Activated naive CD4-positive, alpha-beta T cell treated with anti-CD3 and anti-CD28 coated beads for 36 hours (primary cell): ENCODE data around the gene CCNB3. TPM values are rescaled to one million over a fixed set of nuclear protein-coding genes. Genes with fewer than 3 reads are reported as not detected.

Experiments used
- CTCF ChIA-PET: fragments of 350-600 bp; sonication (Branson Sonifier 250); formaldehyde crosslinking; loops from one replicate; lab custom pipeline; 2021; ENCODE audit warnings: antibody characterized with exemption; lab: Charles Lee
- DNase-seq: peaks from one replicate; pipeline ENCODE4 v3.0.0-alpha.2; 2020
- H3K27ac Mint-ChIP-seq: one replicate; pipeline ENCODE4 v1.8.0; 2021; ENCODE audit warnings: mild to moderate bottlenecking, mixed read lengths
- H3K27me3 Mint-ChIP-seq: one replicate; pipeline ENCODE4 v1.8.0; 2021; ENCODE audit warnings: low read depth, mixed read lengths
- H3K36me3 Mint-ChIP-seq: one replicate; pipeline ENCODE4 v1.8.0; 2021; ENCODE audit warnings: low read depth, mixed read lengths
- H3K4me1 Mint-ChIP-seq: one replicate; pipeline ENCODE4 v1.8.0; 2021; ENCODE audit warnings: low read depth, mixed read lengths
- H3K4me3 Mint-ChIP-seq: one replicate; pipeline ENCODE4 v1.8.0; 2021; ENCODE audit warnings: mild to moderate bottlenecking, moderate library complexity, mixed read lengths
- H3K9me3 Mint-ChIP-seq: one replicate; pipeline ENCODE4 v1.8.0; 2021; ENCODE audit warnings: mixed read lengths
- intact Hi-C: fragments of 100-400 bp; cut with micrococcal nuclease; formaldehyde crosslinking; loops from one replicate; pipeline ENCODE4 v1.15.1; 2023
- total RNA-seq, 2 experiments: library from RNA; stranded (reverse); gene quantifications; one replicate each; pipeline ENCODE4 v1.2.3, GENCODE V29; 2021

CCNB3 gene
- under 1 TPM; 0.37 to 0.79 TPM for total RNA-seq

GRCh38 chrX:50204364-50204899 is at the start of gene CCNB3:
TSS of gene CCNB3 (plus strand) at chrX:50204765. CDS start at chrX:50285164, 80,399 bp downstream.
- Mint-ChIP-seq H3K27ac (peak within 1 kb of the TSS; percentile 79), H3K27me3 (no peaks in the 10 kb centered on the region), H3K4me1 (peaks cover 11% of the 10 kb centered on the region), H3K4me3 (peak within 1 kb of the TSS; percentile 71), H3K9me3 (no peaks in the 10 kb centered on the region), H3K36me3 (no peaks in the 10 kb centered on the region)
- intact Hi-C loops, result loop anchor here (1.0 kb wide), 3 partner anchors 104 to 289 kb away; partner anchors contain the start of gene CLCN5
- peak; percentile 74 for DNase-seq
- CTCF ChIA-PET, result interaction anchor here (0.6 to 0.9 kb wide), 5 partner anchors 252 to 1573 kb away, joined by 3 to 7 read pairs (median 4); no protein-coding TSS in a partner anchor

- no peaks in the 10 kb centered on the region for H3K4me1 Mint-ChIP-seq
- CTCF ChIA-PET, result interaction anchor here (1.4 kb wide), 1 partner anchor 11 kb away, joined by 3 read pairs; no protein-coding TSS in a partner anchor
Measured at GRCh38 chrX:50157545-50158135, 46.9 kb upstream of the CCNB3 start.

DNA sequence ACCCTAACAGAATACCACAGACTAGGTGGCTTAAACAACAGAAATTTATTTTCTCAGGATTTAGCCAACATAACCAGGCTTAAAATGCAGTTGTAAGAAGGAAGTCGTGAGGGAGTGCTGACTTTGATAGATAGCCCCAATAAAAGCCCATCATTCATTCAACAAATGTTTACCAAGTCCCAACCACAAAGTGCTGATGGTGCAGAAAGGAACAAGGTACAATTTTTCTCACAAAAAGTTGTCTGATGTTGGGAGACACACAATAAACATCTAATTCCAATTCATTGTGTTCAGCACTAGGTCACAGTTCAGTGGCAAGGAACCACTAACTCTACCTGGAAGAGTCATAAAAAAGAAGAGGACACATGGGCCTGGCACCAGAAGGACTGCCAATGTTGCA is 46.0 kb upstream of the CCNB3 start:
- CTCF ChIA-PET, result no interaction called here
- no peaks in the 10 kb centered on the region for H3K36me3 Mint-ChIP-seq

More at GRCh38 chrX:50157545-50158135, 46.9 kb upstream of the CCNB3 start:
- no peak overlapping the region for H3K4me3 Mint-ChIP-seq
- no peaks in the 10 kb centered on the region for H3K9me3 Mint-ChIP-seq
- no peaks in the 10 kb centered on the region for H3K27me3 Mint-ChIP-seq
- no peak for DNase-seq
- no peak overlapping the region for H3K27ac Mint-ChIP-seq
- intact Hi-C loops, result no loop called here
- no peaks in the 10 kb centered on the region for H3K36me3 Mint-ChIP-seq

DNA sequence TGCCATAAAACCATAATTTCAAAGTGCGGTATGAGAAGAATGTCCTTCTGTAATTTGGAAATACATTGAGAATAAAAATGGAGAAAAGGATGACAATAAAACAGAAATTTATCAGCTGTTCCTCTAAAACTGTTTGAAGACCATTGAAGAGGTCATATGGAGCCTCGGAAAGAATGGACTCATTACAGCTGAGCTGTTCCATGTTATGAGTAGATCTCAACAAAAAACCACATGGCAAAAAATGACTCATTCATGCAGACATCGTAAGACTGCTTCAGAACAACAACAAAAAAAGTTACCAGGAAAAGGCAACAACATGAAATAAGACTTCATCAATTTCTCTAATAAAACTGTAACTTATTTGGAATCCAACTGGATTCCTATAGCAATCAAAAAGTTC is 43.4 kb upstream of the CCNB3 start:
- no peak overlapping the region for H3K4me3 Mint-ChIP-seq
- intact Hi-C loops, result no loop called here
- no peak for DNase-seq
- no peaks in the 10 kb centered on the region for H3K36me3 Mint-ChIP-seq
- no peaks in the 10 kb centered on the region for H3K27me3 Mint-ChIP-seq
- H3K27ac Mint-ChIP-seq, result no peak overlapping the region
- no peaks in the 10 kb centered on the region for H3K9me3 Mint-ChIP-seq
- no peaks in the 10 kb centered on the region for H3K4me1 Mint-ChIP-seq
- CTCF ChIA-PET, result no interaction called here

More for the DNA sequence above, 46.0 kb upstream of the CCNB3 start:
- no peak for DNase-seq
- Mint-ChIP-seq H3K27me3 (no peaks in the 10 kb centered on the region), H3K4me3 (no peak overlapping the region), H3K27ac (no peak overlapping the region), H3K4me1 (no peaks in the 10 kb centered on the region), H3K9me3 (no peaks in the 10 kb centered on the region)
- intact Hi-C loops, result no loop called here

GRCh38 chrX:50165727-50166126 is 38.8 kb upstream of the CCNB3 start:
- Mint-ChIP-seq H3K36me3 (no peaks in the 10 kb centered on the region), H3K27ac (no peak overlapping the region), H3K4me3 (no peak overlapping the region), H3K27me3 (no peaks in the 10 kb centered on the region), H3K4me1 (peaks cover 10% of the 10 kb centered on the region), H3K9me3 (no peaks in the 10 kb centered on the region)
- no peak for DNase-seq
- intact Hi-C loops, result no loop called here
- CTCF ChIA-PET, result interaction anchor here (0.8 kb wide), 1 partner anchor 247 kb away, joined by 3 read pairs; no protein-coding TSS in a partner anchor

- Mint-ChIP-seq H3K4me1 (peaks cover 10% of the 10 kb centered on the region), H3K27me3 (no peaks in the 10 kb centered on the region), H3K27ac (no peak overlapping the region), H3K9me3 (no peaks in the 10 kb centered on the region), H3K36me3 (no peaks in the 10 kb centered on the region), H3K4me3 (no peak overlapping the region)
- CTCF ChIA-PET, result no interaction called here
- no peak for DNase-seq
- intact Hi-C loops, result no loop called here
Measured at GRCh38 chrX:50167366-50167765, 37.2 kb upstream of the CCNB3 start.

GRCh38 chrX:50168241-50168687 is 36.3 kb upstream of the CCNB3 start:
- peaks cover 10% of the 10 kb centered on the region for H3K4me1 Mint-ChIP-seq
- CTCF ChIA-PET, result interaction anchor here (1.2 kb wide), 1 partner anchor 11 kb away, joined by 3 read pairs; no protein-coding TSS in a partner anchor
- no peaks in the 10 kb centered on the region for H3K27me3 Mint-ChIP-seq
- H3K36me3 Mint-ChIP-seq, result no peaks in the 10 kb centered on the region
- no peak overlapping the region for H3K4me3 Mint-ChIP-seq
- no peak overlapping the region for H3K27ac Mint-ChIP-seq
- H3K9me3 Mint-ChIP-seq, result no peaks in the 10 kb centered on the region
- intact Hi-C loops, result no loop called here
- DNase-seq, result no peak

GRCh38 chrX:50169717-50170116 is 34.8 kb upstream of the CCNB3 start:
- H3K36me3 Mint-ChIP-seq, result no peaks in the 10 kb centered on the region
- peaks cover 10% of the 10 kb centered on the region for H3K4me1 Mint-ChIP-seq
- no peak overlapping the region for H3K27ac Mint-ChIP-seq
- no peaks in the 10 kb centered on the region for H3K27me3 Mint-ChIP-seq
- no peak overlapping the region for H3K4me3 Mint-ChIP-seq
- intact Hi-C loops, result no loop called here
- no peaks in the 10 kb centered on the region for H3K9me3 Mint-ChIP-seq
- DNase-seq, result no peak
- CTCF ChIA-PET, result no interaction called here

DNA sequence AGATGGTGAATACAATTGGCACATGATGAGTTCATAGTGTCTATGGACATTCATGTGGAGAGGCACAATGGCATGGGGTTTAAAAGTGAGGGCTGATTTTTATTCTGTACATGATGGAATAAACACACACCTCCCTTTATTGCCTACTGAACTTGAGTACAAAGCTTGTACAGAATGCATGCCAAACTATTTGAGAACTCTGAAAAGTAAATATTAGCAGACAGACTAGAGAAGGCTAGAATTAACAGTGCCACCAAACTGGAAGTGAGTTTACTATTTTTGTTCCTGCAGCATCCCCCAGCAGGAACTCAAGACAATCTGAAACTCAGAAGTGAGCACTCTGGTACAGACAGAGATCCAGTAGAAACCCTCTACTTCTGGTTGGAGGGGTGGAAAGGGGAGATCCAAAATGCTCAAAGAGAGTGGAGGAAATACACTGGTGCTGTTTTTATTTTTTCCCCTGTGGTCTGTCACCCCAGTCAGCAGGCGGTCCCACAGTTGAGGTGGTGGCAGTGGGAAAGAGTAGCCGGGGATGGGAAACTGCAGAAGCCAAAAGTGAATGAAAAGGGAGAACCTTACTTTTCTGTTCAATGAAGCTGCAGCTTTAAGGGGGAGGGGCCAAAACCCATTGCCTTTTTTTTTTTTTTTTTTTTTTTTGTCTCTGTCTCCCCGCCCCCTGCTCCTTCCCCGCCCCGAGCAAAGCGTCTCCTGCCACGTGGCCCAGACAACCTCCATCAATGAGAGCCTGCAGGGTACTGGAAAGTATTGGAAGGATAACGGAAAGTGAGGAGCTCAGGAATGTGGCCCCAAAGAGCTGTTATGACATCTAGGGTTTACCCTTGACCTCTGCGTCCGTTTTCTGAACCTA is 24.3 kb upstream of the CCNB3 start:
- Mint-ChIP-seq H3K27ac (no peak overlapping the region), H3K9me3 (no peaks in the 10 kb centered on the region), H3K36me3 (no peaks in the 10 kb centered on the region), H3K27me3 (no peaks in the 10 kb centered on the region), H3K4me1 (no peaks in the 10 kb centered on the region), H3K4me3 (no peak overlapping the region)
- CTCF ChIA-PET, result no interaction called here
- intact Hi-C loops, result no loop called here
- DNase-seq, result no peak

GRCh38 chrX:50183891-50184290 is 20.7 kb upstream of the CCNB3 start:
- Mint-ChIP-seq H3K36me3 (no peaks in the 10 kb centered on the region), H3K27ac (no peak overlapping the region), H3K4me1 (no peaks in the 10 kb centered on the region), H3K27me3 (no peaks in the 10 kb centered on the region), H3K9me3 (no peaks in the 10 kb centered on the region), H3K4me3 (no peak overlapping the region)
- DNase-seq, result no peak
- CTCF ChIA-PET, result no interaction called here
- intact Hi-C loops, result no loop called here

GRCh38 chrX:50188859-50189600 is 15.5 kb upstream of the CCNB3 start:
- intact Hi-C loops, result no loop called here
- no peak for DNase-seq
- Mint-ChIP-seq H3K27me3 (no peaks in the 10 kb centered on the region), H3K4me1 (no peaks in the 10 kb centered on the region), H3K9me3 (no peaks in the 10 kb centered on the region), H3K36me3 (no peaks in the 10 kb centered on the region), H3K4me3 (no peak overlapping the region), H3K27ac (no peak overlapping the region)
- CTCF ChIA-PET, result no interaction called here

DNA sequence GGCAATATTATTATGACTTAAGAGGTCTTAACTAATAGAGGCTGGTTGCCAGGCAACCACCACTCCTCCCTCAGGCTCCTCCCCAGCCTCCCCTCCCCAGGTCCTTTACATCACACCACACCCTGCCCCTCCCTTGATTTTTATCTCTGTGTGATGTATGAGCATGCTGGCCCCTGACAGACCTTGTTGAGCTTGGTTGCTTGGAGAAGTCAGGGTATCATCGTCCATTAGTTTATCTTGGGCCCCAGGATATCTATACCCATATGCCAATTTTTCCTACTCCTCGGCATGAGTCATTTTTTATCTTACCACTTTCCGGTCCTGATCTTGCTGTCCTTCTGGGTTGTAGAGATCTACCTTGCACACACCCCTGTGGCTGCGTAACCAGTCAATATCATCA is 6.2 kb upstream of the CCNB3 start:
- Mint-ChIP-seq H3K27me3 (peaks cover 5% of the 10 kb centered on the region), H3K4me1 (peaks cover under 1% of the 10 kb centered on the region), H3K9me3 (no peaks in the 10 kb centered on the region), H3K27ac (no peak overlapping the region), H3K36me3 (no peaks in the 10 kb centered on the region), H3K4me3 (no peak overlapping the region)
- intact Hi-C loops, result no loop called here
- DNase-seq, result no peak
- CTCF ChIA-PET, result no interaction called here
